Ishikawa (cell line): Measurements from ENCODE around the gene ECPAS.

ENCODE experiments used
- TAF1 ChIP-seq: IDR thresholded peaks from 2 replicates; pipeline ENCODE4 v1.6.1; 2012; ENCODE audit warnings: low read depth, mild to moderate bottlenecking
- TCF12 ChIP-seq: IDR thresholded peaks from 2 replicates; pipeline ENCODE4 v1.6.1; 2012; ENCODE audit warnings: low read depth
- YY1 ChIP-seq: IDR thresholded peaks from 2 replicates; pipeline ENCODE4 v1.6.1; 2012; ENCODE audit warnings: low read depth

DNA sequence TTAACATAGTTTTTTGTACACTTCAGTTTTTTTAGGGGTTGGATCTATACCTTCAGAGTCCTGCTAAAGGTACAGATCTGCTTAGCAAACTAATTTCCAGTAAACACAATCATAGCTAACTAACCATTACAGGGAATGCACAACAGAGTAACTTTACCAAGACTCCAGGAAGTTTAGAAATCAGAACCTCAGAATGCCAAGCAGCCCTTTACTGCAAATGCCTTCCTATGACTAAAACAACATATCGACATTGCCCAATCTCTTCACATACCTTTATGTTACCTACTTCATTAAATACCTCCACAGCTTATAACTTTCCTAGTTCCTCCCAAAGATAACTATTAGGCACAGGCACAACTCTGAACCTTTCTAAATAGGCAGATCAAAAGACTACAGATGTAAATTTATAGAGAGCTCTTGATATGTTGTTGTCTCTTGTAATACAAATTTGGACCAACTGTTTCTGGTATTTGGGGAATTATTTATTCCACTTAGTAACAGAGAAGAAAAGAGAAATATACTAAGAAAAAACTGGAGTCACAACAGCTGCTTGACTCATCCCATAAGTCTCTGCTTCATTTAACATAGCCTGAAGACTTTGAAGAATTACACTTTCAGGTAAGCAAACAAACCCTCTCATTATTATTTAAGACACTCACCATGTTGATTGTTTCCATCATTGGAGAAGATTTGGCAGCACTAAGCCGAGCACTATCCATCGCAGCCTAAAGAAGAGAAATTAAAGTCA lies 108.2 kb downstream of the ECPAS start:
- TF ChIP-seq TAF1, result no peak
- TF ChIP-seq TCF12, result no peak
- TF ChIP-seq YY1, result no peak
